Duodenal mucosa (tissue), 2 donors: ENCODE results near the gene BAG3.

Experiments used
- H3K27ac ChIP-seq: one replicate; pipeline ENCODE4 v1.7.0; 2013; ENCODE audit warnings: low read depth, low read length
- H3K27me3 ChIP-seq, 2 donors: one replicate each; pipeline ENCODE4 v1.7.0; 2013; ENCODE audit warnings: low read length in 2 of 2, control low read depth in 1 of 2; ENCODE audit not compliant: insufficient read depth in 2 of 2, control insufficient read depth in 1 of 2
- H3K36me3 ChIP-seq, 2 donors: one replicate each; pipeline ENCODE4 v1.7.0; 2013; ENCODE audit warnings: low read length in 2 of 2, control low read depth in 1 of 2; ENCODE audit not compliant: insufficient read depth in 2 of 2, control insufficient read depth in 1 of 2
- H3K4me1 ChIP-seq, 2 donors: one replicate each; pipeline ENCODE4 v1.7.0; 2013; ENCODE audit warnings: low read length in 2 of 2, control low read depth in 1 of 2; ENCODE audit not compliant: insufficient read depth in 2 of 2, control insufficient read depth in 1 of 2
- H3K4me3 ChIP-seq, 2 donors: one replicate each; pipeline ENCODE4 v1.7.0; 2013; ENCODE audit warnings: low read length in 2 of 2, low read depth in 1 of 2
- H3K9ac ChIP-seq, 2 donors: one replicate each; pipeline ENCODE4 v1.7.0; 2013; ENCODE audit warnings: low read length in 2 of 2, low read depth in 1 of 2
- H3K9me3 ChIP-seq, 2 donors: one replicate each; pipeline ENCODE4 v1.7.0; 2013; ENCODE audit warnings: low read length in 2 of 2, control low read depth in 1 of 2; ENCODE audit not compliant: control insufficient read depth in 1 of 2

BAG3 gene

GRCh38 chr10:119650692-119651513 lies at the start of gene BAG3:
BAG3 (plus strand) TSS chr10:119651380; CDS start chr10:119651676, 296 bp downstream.
- H3K27me3 ChIP-seq = no peaks in the 10 kb centered on the region
- peaks cover 14 to 28% of the 10 kb centered on the region in 2 donors for H3K4me1 ChIP-seq
- H3K9ac ChIP-seq = peak within 1 kb of the TSS; percentile 93 to 98
- peak within 1 kb of the TSS; percentile 92 to 93 for H3K4me3 ChIP-seq
- H3K36me3 ChIP-seq = peaks cover 0 to 3% of the 10 kb centered on the region in 2 donors
- H3K9me3 ChIP-seq = no peaks in the 10 kb centered on the region
- H3K27ac ChIP-seq = peak within 1 kb of the TSS; percentile 90

- H3K9me3 ChIP-seq = no peaks in the 10 kb centered on the region
- H3K9ac ChIP-seq = no peak overlapping the region
- H3K4me1 ChIP-seq = peaks cover 2 to 5% of the 10 kb centered on the region in 2 donors
- H3K36me3 ChIP-seq = no peaks in the 10 kb centered on the region
- H3K4me3 ChIP-seq = no peak overlapping the region
- no peaks in the 10 kb centered on the region for H3K27me3 ChIP-seq
- H3K27ac ChIP-seq = no peak overlapping the region
Observed at GRCh38 chr10:119602241-119603095, 48.7 kb upstream of the BAG3 start.

- H3K9me3 ChIP-seq = no peaks in the 10 kb centered on the region
- peaks cover 0 to 4% of the 10 kb centered on the region in 2 donors for H3K4me1 ChIP-seq
- no peaks in the 10 kb centered on the region for H3K27me3 ChIP-seq
- no peaks in the 10 kb centered on the region for H3K36me3 ChIP-seq
- H3K27ac ChIP-seq = no peak overlapping the region
- H3K4me3 ChIP-seq = no peak overlapping the region
- no peak overlapping the region for H3K9ac ChIP-seq
Observed at GRCh38 chr10:119604468-119604867, 46.7 kb upstream of the BAG3 start.

- no peak overlapping the region for H3K9ac ChIP-seq
- no peak overlapping the region for H3K4me3 ChIP-seq
- H3K4me1 ChIP-seq = peaks cover 0 to 4% of the 10 kb centered on the region in 2 donors
- H3K9me3 ChIP-seq = no peaks in the 10 kb centered on the region
- H3K27ac ChIP-seq = no peak overlapping the region
- no peaks in the 10 kb centered on the region for H3K36me3 ChIP-seq
- H3K27me3 ChIP-seq = no peaks in the 10 kb centered on the region
Observed at GRCh38 chr10:119608316-119609155, 42.6 kb upstream of the BAG3 start.

GRCh38 chr10:119609516-119609915 lies 41.7 kb upstream of the BAG3 start:
- Histone ChIP-seq H3K27ac (no peak overlapping the region), H3K4me3 (no peak overlapping the region), H3K27me3 (no peaks in the 10 kb centered on the region), H3K36me3 (no peaks in the 10 kb centered on the region), H3K9ac (no peak overlapping the region), H3K4me1 (peaks cover 0 to 4% of the 10 kb centered on the region in 2 donors), H3K9me3 (no peaks in the 10 kb centered on the region)

- H3K9me3 ChIP-seq = no peaks in the 10 kb centered on the region
- no peak overlapping the region for H3K9ac ChIP-seq
- H3K36me3 ChIP-seq = no peaks in the 10 kb centered on the region
- H3K4me3 ChIP-seq = no peak overlapping the region
- no peak overlapping the region for H3K27ac ChIP-seq
- no peaks in the 10 kb centered on the region for H3K27me3 ChIP-seq
- peaks cover 0 to 4% of the 10 kb centered on the region in 2 donors for H3K4me1 ChIP-seq
Observed at GRCh38 chr10:119611433-119611832, 39.7 kb upstream of the BAG3 start.

GRCh38 chr10:119613741-119614140 lies 37.4 kb upstream of the BAG3 start:
- Histone ChIP-seq H3K27me3 (no peaks in the 10 kb centered on the region), H3K9me3 (no peaks in the 10 kb centered on the region), H3K4me1 (peaks cover 0 to 7% of the 10 kb centered on the region in 2 donors), H3K27ac (no peak overlapping the region), H3K9ac (no peak overlapping the region), H3K4me3 (no peak overlapping the region), H3K36me3 (no peaks in the 10 kb centered on the region)

- Histone ChIP-seq H3K4me3 (no peak overlapping the region), H3K36me3 (no peaks in the 10 kb centered on the region), H3K9me3 (no peaks in the 10 kb centered on the region), H3K4me1 (peaks cover 0 to 7% of the 10 kb centered on the region in 2 donors), H3K27me3 (no peaks in the 10 kb centered on the region), H3K27ac (no peak overlapping the region), H3K9ac (no peak overlapping the region)
Observed at GRCh38 chr10:119614686-119615085, 36.5 kb upstream of the BAG3 start.

GRCh38 chr10:119616882-119617570 lies 34.2 kb upstream of the BAG3 start:
- no peak overlapping the region for H3K9ac ChIP-seq
- H3K27me3 ChIP-seq = no peaks in the 10 kb centered on the region
- H3K27ac ChIP-seq = no peak overlapping the region
- no peak overlapping the region for H3K4me3 ChIP-seq
- peaks cover 0 to 7% of the 10 kb centered on the region in 2 donors for H3K4me1 ChIP-seq
- no peaks in the 10 kb centered on the region for H3K36me3 ChIP-seq
- no peaks in the 10 kb centered on the region for H3K9me3 ChIP-seq
